Astrocyte (in vitro differentiated cells and primary cell): ENCODE data around the gene TIMP2.

ENCODE experiments used
- CTCF ChIP-seq: IDR thresholded peaks from 2 replicates; pipeline ENCODE4 v1.5.1; 2011; ENCODE audit warnings: low read depth, mild to moderate bottlenecking, inconsistent platforms, low read length, moderate library complexity; ENCODE audit not compliant: insufficient read depth
- EZH2 ChIP-seq: IDR thresholded peaks from 2 replicates; pipeline ENCODE4 v1.6.1; 2012; ENCODE audit warnings: mild to moderate bottlenecking, low read length, inconsistent platforms; ENCODE audit not compliant: insufficient read depth

- no peak for TF ChIP-seq CTCF
- no peak for TF ChIP-seq EZH2
Observed at GRCh38 chr17:78804777-78805176, 120.4 kb downstream of the TIMP2 start.
